GM23338 (cell line): ENCODE data around the gene CHAC1. TPM values are rescaled to one million over a fixed set of nuclear protein-coding genes. Genes with fewer than 3 reads are reported as not detected.

Experiments used
- ATAC-seq: fragments of 200-7000 bp; cut with Tn5 transposase; 3 replicates; pipeline ENCODE4 v1.9.1; 2020
- DNase-seq: peaks from one replicate; pipeline ENCODE4 v3.0.0-alpha.2; 2015; ENCODE audit warnings: low spot score
- H2AFZ ChIP-seq: fragments of 200-600 bp; sonication (generic); 2 replicates; pipeline ENCODE4 v1.8.0; 2016; ENCODE audit warnings: antibody characterized with exemption, mild to moderate bottlenecking, moderate library complexity
- H3F3A ChIP-seq: fragments of 200-600 bp; sonication (generic); replicated peaks from 2 replicates; pipeline ENCODE4 v1.8.0; 2017; ENCODE audit warnings: antibody characterized with exemption, mixed run types, low read depth
- H3K27ac ChIP-seq: fragments of 200-600 bp; sonication (generic); 2 replicates; pipeline ENCODE4 v1.6.1; 2016; ENCODE audit warnings: low read depth
- H3K27me3 ChIP-seq: fragments of 200-600 bp; sonication (generic); 2 replicates; pipeline ENCODE4 v1.8.0; 2016; ENCODE audit warnings: mild to moderate bottlenecking, mixed run types, moderate library complexity; ENCODE audit not compliant: insufficient read depth
- H3K36me3 ChIP-seq: fragments of 200-600 bp; sonication (generic); 2 replicates; pipeline ENCODE4 v1.8.0; 2016; ENCODE audit warnings: mild to moderate bottlenecking; ENCODE audit not compliant: insufficient read depth
- H3K4me1 ChIP-seq: fragments of 200-600 bp; sonication (generic); 2 replicates; pipeline ENCODE4 v1.8.0; 2016; ENCODE audit warnings: mild to moderate bottlenecking, moderate library complexity; ENCODE audit not compliant: insufficient read depth
- H3K4me2 ChIP-seq: fragments of 200-600 bp; sonication (generic); 2 replicates; pipeline ENCODE4 v1.7.1; 2017; ENCODE audit warnings: mixed run types
- H3K4me3 ChIP-seq: fragments of 200-600 bp; sonication (generic); 2 replicates; pipeline ENCODE4 v1.6.1; 2016; ENCODE audit warnings: mixed run types
- H3K79me2 ChIP-seq: fragments of 200-600 bp; sonication (generic); replicated peaks from 2 replicates; pipeline ENCODE4 v1.8.0; 2017; ENCODE audit warnings: mild to moderate bottlenecking; ENCODE audit not compliant: insufficient read depth
- H3K9me2 ChIP-seq: fragments of 200-600 bp; sonication (generic); 2 replicates; pipeline ENCODE4 v1.8.0; 2017; ENCODE audit not compliant: insufficient read depth
- H4K20me1 ChIP-seq: fragments of 200-600 bp; sonication (generic); replicated peaks from 2 replicates; pipeline ENCODE4 v1.8.0; 2017; ENCODE audit warnings: mild to moderate bottlenecking; ENCODE audit not compliant: insufficient read depth
- H3K27ac Mint-ChIP-seq: 2 replicates; pipeline ENCODE4 v1.8.0; 2020; ENCODE audit warnings: inconsistent platforms, mild to moderate bottlenecking, moderate library complexity, mixed read lengths
- H3K27me3 Mint-ChIP-seq: 3 replicates; pipeline ENCODE4 v1.8.0; 2022; ENCODE audit warnings: low read depth, mild to moderate bottlenecking, moderate library complexity, mixed read lengths, inconsistent platforms; ENCODE audit not compliant: insufficient read depth, poor library complexity
- H3K36me3 Mint-ChIP-seq: 3 replicates; pipeline ENCODE4 v1.8.0; 2021; ENCODE audit warnings: low read depth, mild to moderate bottlenecking, inconsistent platforms, moderate library complexity, mixed read lengths
- H3K4me1 Mint-ChIP-seq: 3 replicates; pipeline ENCODE4 v1.8.0; 2020; ENCODE audit warnings: mild to moderate bottlenecking, inconsistent platforms, mixed read lengths
- H3K4me3 Mint-ChIP-seq: 3 replicates; pipeline ENCODE4 v1.8.0; 2021; ENCODE audit warnings: moderate library complexity, mild to moderate bottlenecking, inconsistent platforms, mixed read lengths
- H3K9me3 Mint-ChIP-seq: 3 replicates; pipeline ENCODE4 v1.8.0; 2020; ENCODE audit warnings: moderate library complexity, mild to moderate bottlenecking, inconsistent platforms, mixed read lengths
- CREB1 ChIP-seq: fragments of 250-450 bp; sonication (Bioruptor Pico); IDR thresholded peaks from 2 replicates; pipeline ENCODE4 v1.5.0; 2020; ENCODE audit warnings: low read depth, mild to moderate bottlenecking, moderate library complexity
- CTCF ChIP-seq, 2 experiments: fragments of 200-600 bp in 1 of 2; sonication (generic) in 1 of 2; conservative IDR thresholded peaks; 2 replicates each; pipeline versions ENCODE4 v1.5.1 to v1.6.1; 2016 to 2017; ENCODE audit warnings: antibody characterized with exemption in 2 of 2, low read depth in 2 of 2, mild to moderate bottlenecking in 2 of 2, moderate library complexity in 1 of 2
- ETS1 ChIP-seq: IDR thresholded peaks from 2 replicates; pipeline ENCODE4 v1.6.1; 2016; ENCODE audit warnings: antibody characterized with exemption
- EZH2 ChIP-seq: fragments of 200-600 bp; sonication (generic); IDR thresholded peaks from one replicate; pipeline ENCODE4 v1.8.0; 2017; ENCODE audit warnings: antibody characterized with exemption, mild to moderate bottlenecking, low read depth; ENCODE audit not compliant: unreplicated experiment
- EZH2phosphoT487 ChIP-seq: fragments of 200-600 bp; sonication (generic); IDR thresholded peaks from one replicate; pipeline ENCODE4 v1.8.1; 2018; ENCODE audit warnings: antibody characterized with exemption; ENCODE audit not compliant: unreplicated experiment
- JUNB ChIP-seq: IDR thresholded peaks from one replicate; pipeline ENCODE4 v1.6.1; 2016; ENCODE audit warnings: antibody characterized with exemption; ENCODE audit not compliant: unreplicated experiment
- NANOG ChIP-seq: IDR thresholded peaks from 2 replicates; pipeline ENCODE4 v1.6.1; 2016; ENCODE audit warnings: antibody characterized with exemption, borderline replicate concordance
- POLR2AphosphoS5 ChIP-seq: IDR thresholded peaks from 2 replicates; pipeline ENCODE4 v1.6.1; 2016; ENCODE audit warnings: antibody characterized with exemption, low read depth
- REST ChIP-seq: IDR thresholded peaks from one replicate; pipeline ENCODE4 v1.6.1; 2018; ENCODE audit warnings: antibody characterized with exemption; ENCODE audit not compliant: unreplicated experiment
- STAT1 ChIP-seq: IDR thresholded peaks from one replicate; pipeline ENCODE4 v1.6.1; 2016; ENCODE audit warnings: antibody characterized with exemption; ENCODE audit not compliant: unreplicated experiment
- ZNF114 ChIP-seq: fragments of 250-450 bp; sonication (Bioruptor Pico); IDR thresholded peaks from 2 replicates; pipeline ENCODE4 v1.5.0; 2020; ENCODE audit warnings: mild to moderate bottlenecking, moderate library complexity
- ZNF331 ChIP-seq: fragments of 250-450 bp; sonication (Bioruptor Pico); IDR thresholded peaks from 2 replicates; pipeline ENCODE4 v1.5.0; 2020; ENCODE audit warnings: low read depth, mild to moderate bottlenecking, moderate library complexity
- ZNF462 ChIP-seq: fragments of 250-450 bp; sonication (Bioruptor Pico); IDR thresholded peaks from 2 replicates; pipeline ENCODE4 v1.5.0; 2020; ENCODE audit warnings: mild to moderate bottlenecking, moderate library complexity
- polyA plus RNA-seq: library from polyadenylated mRNA; unstranded; fragments of >200 nt; fragmentation: Nextera tagmentation; extraction: Ambion mirVana; gene quantifications from 2 replicates; pipeline ENCODE4 v1.2.1, GENCODE V29; 2016
- total RNA-seq: library from RNA; depleted of rRNA; stranded (reverse); fragments of >200 nt; shearing (Covaris generic); gene quantifications from 2 replicates; pipeline ENCODE4 v1.2.3, GENCODE V29; 2014

The CHAC1 gene
- total and polyA plus RNA-seq, 2 experiments from 2014 or later: 73.0 to 124 TPM

GRCh38 chr15:40931300-40932142 is 21.8 kb upstream of the CHAC1 start:
- Mint-ChIP-seq H3K27me3 (peaks cover 83% of the 10 kb centered on the region), H3K9me3 (no peaks in the 10 kb centered on the region; the same call in 2 of the 3 replicates), H3K4me1 (peaks cover 35% of the 10 kb centered on the region), H3K27ac (no peak overlapping the region), H3K4me3 (peak overlapping the region; percentile 78), H3K36me3 (no peaks in the 10 kb centered on the region; the same call in 2 of the 3 replicates)
- H3K79me2 ChIP-seq: no peaks in the 10 kb centered on the region
- no peak overlapping the region for H2AFZ ChIP-seq
- H3K9me2 ChIP-seq: no peaks in the 10 kb centered on the region
- H4K20me1 ChIP-seq: peaks cover 14% of the 10 kb centered on the region; the same call in 1 of the 2 replicates
- no peaks in the 10 kb centered on the region for H3K36me3 ChIP-seq
- TF ChIP-seq POLR2AphosphoS5 (no peak), ZNF331 (CRISPR knock-in tag) (no peak), CTCF (conservative IDR thresholded peaks at IDR 0.05; ENCODE audit: low read depth in 2 of 2) (no peak), STAT1 (no peak), ZNF114 (no peak), EZH2 (no peak), CREB1 (CRISPR knock-in tag) (no peak), ZNF462 (CRISPR knock-in tag) (no peak), NANOG (no peak), JUNB (no peak), REST (no peak), ETS1 (no peak), EZH2phosphoT487 (no peak)
- H3K27me3 ChIP-seq: peaks cover 73% of the 10 kb centered on the region
- DNase-seq (no peak), ATAC-seq (no peak)
- H3K27ac ChIP-seq: no peak overlapping the region
- H3K4me2 ChIP-seq: peak overlapping the region; percentile 99
- H3K4me3 ChIP-seq: peak overlapping the region; percentile 88; the same call in 1 of the 2 replicates
- H3K4me1 ChIP-seq: peaks cover 22% of the 10 kb centered on the region
- H3F3A ChIP-seq: peaks cover 19% of the 10 kb centered on the region
